K562 (cell line): ENCODE measurements around the gene GNB2. TPM values are rescaled to one million over a fixed set of nuclear protein-coding genes. Genes with fewer than 3 reads are reported as not detected.

Source experiments
- ATAC-seq: fragments of 200-7000 bp; cut with Tn5 transposase; 3 replicates; pipeline ENCODE4 v1.9.1; 2020; ENCODE audit warnings: moderate library complexity
- BruUV-seq: library from RNA; stranded (reverse); fragments of 400-500 nt; replicated peaks from 2 replicates; lab custom pipeline; 2021; lab: Mats Ljungman, UMichigan
- CTCF ChIA-PET: fragments of 300-600 bp; formaldehyde crosslinking; extraction: SDS; loops from one replicate; lab custom pipeline; 2021; ENCODE audit warnings: low intra/inter-chr PET ratio; lab: Yijun Ruan, JAX
- POLR2A ChIA-PET: fragments of 300-600, 350-650 bp; sonication (Branson Sonifier 250); formaldehyde crosslinking; extraction: SDS; loops from one replicate; lab custom pipeline; 2021; ENCODE audit warnings: antibody characterized with exemption, inconsistent platforms; lab: Yijun Ruan, JAX
- DNase-seq, 4 experiments: peaks; one replicate each; pipeline versions ENCODE4 v3.0.0 to v3.0.0-alpha.2; 2011 to 2018; ENCODE audit warnings: low spot score in 3 of 4, mixed read lengths in 3 of 4; ENCODE audit errors: extremely low read depth in 1 of 4
- FAIRE-seq: peaks from 2 replicates; lab custom pipeline; 2011; peaks lifted over from hg19 to GRCh38; lab: Jason Lieb, UNC
- H2AFZ ChIP-seq: 2 replicates; pipeline ENCODE4 v1.6.0; 2011; ENCODE audit warnings: low read depth, low read length, control low read depth, inconsistent platforms
- H3K27ac ChIP-seq: fragments of 200-600 bp; 3 replicates; pipeline ENCODE4 v1.8.0; 2011; ENCODE audit warnings: low read depth, mild to moderate bottlenecking, control low read depth, inconsistent platforms, low read length, moderate library complexity, mixed read lengths; ENCODE audit errors: extremely low read depth
- H3K27me3 ChIP-seq, 2 experiments: fragments of 300-600 bp in 1 of 2; 2 replicates in 1 of 2; 3 replicates in 1 of 2; pipeline versions ENCODE4 v1.6.0 to v1.8.0; 2011; ENCODE audit warnings: inconsistent platforms in 2 of 2, low read length in 2 of 2, mild to moderate bottlenecking in 1 of 2, mixed read lengths in 1 of 2, moderate library complexity in 1 of 2; ENCODE audit not compliant: control insufficient read depth in 2 of 2, insufficient read depth in 2 of 2
- H3K36me3 ChIP-seq: fragments of 300-600 bp; 3 replicates; pipeline ENCODE4 v1.8.0; 2011; ENCODE audit warnings: mild to moderate bottlenecking, low read length, inconsistent platforms; ENCODE audit not compliant: control insufficient read depth, insufficient read depth
- H3K4me1 ChIP-seq, 2 experiments: fragments of 200-600 bp in 1 of 2; replicated peaks in 1 of 2; 2 replicates in 1 of 2; 3 replicates in 1 of 2; pipeline versions ENCODE4 v1.5.1 to v1.8.0; 2011; ENCODE audit warnings: inconsistent platforms in 2 of 2, low read length in 2 of 2, mild to moderate bottlenecking in 1 of 2, mixed read lengths in 1 of 2, moderate library complexity in 1 of 2; ENCODE audit not compliant: control insufficient read depth in 2 of 2, insufficient read depth in 2 of 2
- H3K4me2 ChIP-seq: 2 replicates; pipeline ENCODE4 v1.6.1; 2011; ENCODE audit warnings: low read length, control low read depth, inconsistent platforms, mixed read lengths; ENCODE audit not compliant: insufficient read depth
- H3K4me3 ChIP-seq: fragments of 200-600 bp; sonication (generic), shearing (Covaris generic); 2 replicates; pipeline ENCODE4 v1.5.1; 2016; ENCODE audit warnings: control low read depth, inconsistent platforms
- H3K79me2 ChIP-seq: fragments of 200-600 bp; 3 replicates; pipeline ENCODE4 v1.8.0; 2011; ENCODE audit warnings: low read length, inconsistent platforms; ENCODE audit not compliant: control insufficient read depth, insufficient read depth
- H3K9ac ChIP-seq, 2 experiments: 2 replicates each; pipeline versions ENCODE4 v1.6.0 to v1.6.1; 2011; ENCODE audit warnings: low read depth in 2 of 2, low read length in 2 of 2, control low read depth in 1 of 2, inconsistent platforms in 1 of 2, mild to moderate bottlenecking in 1 of 2, mixed read lengths in 1 of 2; ENCODE audit not compliant: insufficient read depth in 1 of 2
- H3K9me1 ChIP-seq: one replicate; pipeline ENCODE4 v1.6.0; 2011; ENCODE audit warnings: inconsistent platforms, mild to moderate bottlenecking, low read length, moderate library complexity; ENCODE audit not compliant: control insufficient read depth, insufficient read depth
- H3K9me3 ChIP-seq: replicated peaks from 2 replicates; pipeline ENCODE4 v1.5.1; 2011; ENCODE audit warnings: low read depth, low read length, inconsistent platforms; ENCODE audit not compliant: control insufficient read depth, insufficient read depth
- H4K20me1 ChIP-seq: replicated peaks from 2 replicates; pipeline ENCODE4 v1.6.1; 2011; ENCODE audit warnings: low read length, inconsistent platforms, mixed read lengths; ENCODE audit not compliant: control insufficient read depth, insufficient read depth
- ATF1 ChIP-seq, 2 experiments: fragments of 450-650 bp in 1 of 2; IDR thresholded peaks; 2 replicates each; pipeline ENCODE4 v1.6.1; 2016; ENCODE audit warnings: missing compliant biosample characterization in 1 of 2, missing genetic modification characterization in 1 of 2
- BCOR ChIP-seq: fragments of 450-650 bp; IDR thresholded peaks from 2 replicates; pipeline ENCODE4 v1.6.1; 2016
- E4F1 ChIP-seq: fragments of 250-450 bp; sonication (Bioruptor Pico); IDR thresholded peaks from 2 replicates; pipeline ENCODE4 v1.5.0; 2021; ENCODE audit warnings: mild to moderate bottlenecking, borderline replicate concordance
- NR0B1 ChIP-seq: fragments of 450-650 bp; IDR thresholded peaks from one replicate; pipeline ENCODE4 v1.6.1; 2018; ENCODE audit warnings: mild to moderate bottlenecking, moderate library complexity; ENCODE audit not compliant: partially characterized antibody
- SIRT6 ChIP-seq: IDR thresholded peaks from one replicate; pipeline ENCODE4 v1.6.1; 2012; ENCODE audit warnings: low read depth, mild to moderate bottlenecking, control low read depth, inconsistent platforms, low read length, moderate library complexity
- SMARCA4 ChIP-seq: fragments of 450-650 bp; IDR thresholded peaks from 2 replicates; pipeline ENCODE4 v1.6.1; 2016
- TEAD2 ChIP-seq: fragments of 450-650 bp; IDR thresholded peaks from 2 replicates; pipeline ENCODE4 v1.6.1; 2016; ENCODE audit warnings: missing genetic modification characterization, control low read depth, missing compliant biosample characterization
- ZFP30 ChIP-seq: fragments of 250-450 bp; sonication (Bioruptor Pico); IDR thresholded peaks from 2 replicates; pipeline ENCODE4 v1.8.0; 2022; ENCODE audit warnings: moderate library complexity, mild to moderate bottlenecking, inconsistent platforms, borderline replicate concordance
- ZNF609 ChIP-seq: sonication (generic); formaldehyde crosslinking; IDR thresholded peaks from 2 replicates; pipeline ENCODE4 v1.8.1; 2023; ENCODE audit warnings: missing genetic modification reagents, mild to moderate bottlenecking, borderline replicate concordance
- WGBS: fragments of 100-300 bp; shearing (Covaris generic); methylation state at CpG from one replicate; pipeline ENCODE4 v1.1.6; 2016; ENCODE audit warnings: low coverage, mixed read lengths; ENCODE audit not compliant: insufficient coverage; ENCODE audit errors: missing lambda C conversion rate; 5-methylcytosine and 5-hydroxymethylcytosine counted together
- in situ Hi-C: fragments of 300-500 bp; cut with MboI; formaldehyde crosslinking; loops from 4 replicates; pipeline ENCODE4 v1.15.0; 2018; ENCODE audit warnings: inconsistent platforms, mixed read lengths
- intact Hi-C: fragments of 100-400 bp; cut with micrococcal nuclease; formaldehyde crosslinking; loops from 2 replicates; pipeline ENCODE4 v1.14.2; 2022
- polyA plus RNA-seq, 8 experiments: library from polyadenylated mRNA; depleted of rRNA in 4 of 8; stranded (reverse) in 5 of 8; unstranded in 3 of 8; fragments of >200 nt; fragmentation: Nextera tagmentation in 2 of 8; fragmentation: Illumina TruSeq in 1 of 8; extraction: Ambion mirVana in 2 of 8; extraction: Trizol in 1 of 8; gene quantifications; 2 replicates each; pipeline versions ENCODE4 v1.2.1 to v1.2.3, GENCODE V29; 2011 to 2014; ENCODE audit warnings: inconsistent platforms in 1 of 8, missing spikeins in 1 of 8
- total RNA-seq, 7 experiments: library from RNA; depleted of rRNA in 6 of 7; stranded (reverse); fragments of >200 nt in 6 of 7; fragmentation: Illumina TruSeq in 2 of 7; extraction: Trizol in 2 of 7; gene quantifications; 2 replicates each; pipeline versions ENCODE4 v1.2.1 to v1.2.3, GENCODE V29; 2011 to 2021; ENCODE audit warnings: low replicate concordance in 1 of 7

Gene GNB2
- total and polyA plus RNA-seq, 9 of the 15 experiments (the other 6 are each of a cell fraction or from before 2014, with no cell fraction given): 0.65 to 320 (median 104) TPM

GRCh38 chr7:100710452-100710851 lies 36.9 kb downstream of the GNB2 start:
- no peak for FAIRE-seq
- TF ChIP-seq ZNF609 (CRISPR knock-in tag) (no peak), SMARCA4 (no peak), TEAD2 (tag) (no peak), ATF1 (CRISPR knock-in tag; IDR thresholded peaks at IDR 0.05) (no peak), ATF1 (tag; IDR thresholded peaks at IDR 0.05) (no peak), E4F1 (no peak), NR0B1 (no peak), ZFP30 (no peak), BCOR (no peak), SIRT6 (no peak)

More at GRCh38 chr7:100710452-100710851, 36.9 kb downstream of the GNB2 start:
- no peak overlapping the region for H3K4me2 ChIP-seq
- peaks cover 6 to 17% of the 10 kb centered on the region in 2 experiments; a peak in 4 of 5 replicates for H3K4me1 ChIP-seq
- intact Hi-C loops: no loop called here
- no peak overlapping the region for H2AFZ ChIP-seq
- ChIA-PET POLR2A (interaction anchor here (1.5 kb wide), 1 partner anchor 18 kb away, joined by 3 read pairs; no protein-coding TSS in a partner anchor), CTCF (no interaction called here)
- ATAC-seq: no peak
- 0 out of 2 replicates have a peak, but pooled peaks cover 4% of the 10 kb centered on the region for H4K20me1 ChIP-seq
- H3K36me3 ChIP-seq: peaks cover 22% of the 10 kb centered on the region
- WGBS: 77% methylated on average over 4 of the region's 4 CpGs
- DNase-seq: no peak
- H3K27ac ChIP-seq: no peak overlapping the region
- no peak overlapping the region for H3K4me3 ChIP-seq
- H3K9ac ChIP-seq: no peak overlapping the region
- H3K79me2 ChIP-seq: peaks cover 25% of the 10 kb centered on the region
- H3K9me1 ChIP-seq: no peaks in the 10 kb centered on the region
- H3K9me3 ChIP-seq: no peaks in the 10 kb centered on the region
- in situ Hi-C loops: no loop called here
- H3K27me3 ChIP-seq: peaks cover 3 to 9% of the 10 kb centered on the region in 2 experiments
- no TSS peak for BruUV-seq
